Calu3 (cell line): ENCODE data around the gene SHANK1. TPM values are rescaled to one million over a fixed set of nuclear protein-coding genes. Genes with fewer than 3 reads are reported as not detected.

Experiments
- BruUV-seq: library from RNA; stranded (reverse); fragments of 400-500 nt; replicated peaks from 2 replicates; lab custom pipeline; 2021; lab: Mats Ljungman, UMichigan
- CTCF ChIA-PET: fragments of 300-600 bp; sonication (Branson Sonifier 250); formaldehyde crosslinking; loops from one replicate; lab custom pipeline; 2022; ENCODE audit warnings: antibody characterized with exemption; lab: Charles Lee
- DNase-seq: peaks from one replicate; pipeline ENCODE4 v3.0.0; 2022
- H3K27ac Mint-ChIP-seq: one replicate; pipeline ENCODE4 v1.8.0; 2022; ENCODE audit warnings: mixed read lengths; ENCODE audit not compliant: unreplicated experiment
- H3K27me3 Mint-ChIP-seq: one replicate; pipeline ENCODE4 v1.8.0; 2022; ENCODE audit warnings: mixed read lengths; ENCODE audit not compliant: unreplicated experiment
- H3K36me3 Mint-ChIP-seq: one replicate; pipeline ENCODE4 v1.8.0; 2022; ENCODE audit warnings: mild to moderate bottlenecking, moderate library complexity, mixed read lengths; ENCODE audit not compliant: insufficient read depth, unreplicated experiment
- H3K4me1 Mint-ChIP-seq: one replicate; pipeline ENCODE4 v1.8.0; 2022; ENCODE audit warnings: mild to moderate bottlenecking, low read depth, mixed read lengths; ENCODE audit not compliant: unreplicated experiment
- H3K4me3 Mint-ChIP-seq: one replicate; pipeline ENCODE4 v1.8.0; 2022; ENCODE audit warnings: mild to moderate bottlenecking, low read depth, moderate library complexity, mixed read lengths; ENCODE audit not compliant: unreplicated experiment
- H3K9me3 Mint-ChIP-seq: one replicate; pipeline ENCODE4 v1.8.0; 2022; ENCODE audit warnings: low read depth, mixed read lengths; ENCODE audit not compliant: unreplicated experiment
- intact Hi-C: fragments of 100-400 bp; cut with micrococcal nuclease; formaldehyde crosslinking; loops from one replicate; pipeline ENCODE4 v1.10.0; 2022; ENCODE audit not compliant: unreplicated experiment
- total RNA-seq: library from RNA; stranded (reverse); gene quantifications from 2 replicates; pipeline ENCODE4 v1.2.3, GENCODE V29; 2022
- TF ChIP-seq, protein P1 (sequence below): fragments of 200-600 bp; IDR thresholded peaks from one replicate; pipeline ENCODE4 v1.8.0; 2022; ENCODE audit warnings: antibody characterized with exemption; ENCODE audit not compliant: unreplicated experiment

Gene SHANK1
- total RNA-seq, 1 experiment from 2014 or later, result not detected

GRCh38 chr19:50649433-50650391 is 69.9 kb downstream of the SHANK1 start, which contains the start of gene C19orf81:
TSS of gene C19orf81 (plus strand) at chr19:50649445. CDS start at chr19:50649445, 0 bp downstream.
- Mint-ChIP-seq H3K4me1 (no peaks in the 10 kb centered on the region), H3K36me3 (no peaks in the 10 kb centered on the region), H3K27me3 (peaks cover 54% of the 10 kb centered on the region), H3K9me3 (no peaks in the 10 kb centered on the region), H3K27ac (no peak within 1 kb of the TSS), H3K4me3 (no peak within 1 kb of the TSS)
- CTCF ChIA-PET, result interaction anchor here (0.8 kb wide), 1 partner anchor 78 kb away, joined by 5 read pairs; no protein-coding TSS in a partner anchor
- DNase-seq, result peak; percentile 22
- TF ChIP-seq, protein P1, sequence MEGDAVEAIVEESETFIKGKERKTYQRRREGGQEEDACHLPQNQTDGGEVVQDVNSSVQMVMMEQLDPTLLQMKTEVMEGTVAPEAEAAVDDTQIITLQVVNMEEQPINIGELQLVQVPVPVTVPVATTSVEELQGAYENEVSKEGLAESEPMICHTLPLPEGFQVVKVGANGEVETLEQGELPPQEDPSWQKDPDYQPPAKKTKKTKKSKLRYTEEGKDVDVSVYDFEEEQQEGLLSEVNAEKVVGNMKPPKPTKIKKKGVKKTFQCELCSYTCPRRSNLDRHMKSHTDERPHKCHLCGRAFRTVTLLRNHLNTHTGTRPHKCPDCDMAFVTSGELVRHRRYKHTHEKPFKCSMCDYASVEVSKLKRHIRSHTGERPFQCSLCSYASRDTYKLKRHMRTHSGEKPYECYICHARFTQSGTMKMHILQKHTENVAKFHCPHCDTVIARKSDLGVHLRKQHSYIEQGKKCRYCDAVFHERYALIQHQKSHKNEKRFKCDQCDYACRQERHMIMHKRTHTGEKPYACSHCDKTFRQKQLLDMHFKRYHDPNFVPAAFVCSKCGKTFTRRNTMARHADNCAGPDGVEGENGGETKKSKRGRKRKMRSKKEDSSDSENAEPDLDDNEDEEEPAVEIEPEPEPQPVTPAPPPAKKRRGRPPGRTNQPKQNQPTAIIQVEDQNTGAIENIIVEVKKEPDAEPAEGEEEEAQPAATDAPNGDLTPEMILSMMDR, result no peak
- intact Hi-C loops, result no loop called here
- BruUV-seq, result no TSS peak

GRCh38 chr19:50648659-50649058 is 70.9 kb downstream of the SHANK1 start:
- no peaks in the 10 kb centered on the region for H3K4me1 Mint-ChIP-seq
- no peaks in the 10 kb centered on the region for H3K9me3 Mint-ChIP-seq
- no peak overlapping the region for H3K27ac Mint-ChIP-seq
- DNase-seq, result no peak
- BruUV-seq, result no TSS peak
- CTCF ChIA-PET, result no interaction called here
- TF ChIP-seq, protein P1, result no peak
- no peaks in the 10 kb centered on the region for H3K36me3 Mint-ChIP-seq
- intact Hi-C loops, result no loop called here
- H3K27me3 Mint-ChIP-seq, result peaks cover 43% of the 10 kb centered on the region
- H3K4me3 Mint-ChIP-seq, result no peak overlapping the region

GRCh38 chr19:50647879-50648615 is 71.6 kb downstream of the SHANK1 start:
- no TSS peak for BruUV-seq
- TF ChIP-seq, protein P1, result no peak
- no peak overlapping the region for H3K4me3 Mint-ChIP-seq

GRCh38 chr19:50646074-50646807 is 73.4 kb downstream of the SHANK1 start:
- Mint-ChIP-seq H3K9me3 (no peaks in the 10 kb centered on the region), H3K27ac (no peak overlapping the region), H3K36me3 (no peaks in the 10 kb centered on the region), H3K4me3 (no peak overlapping the region), H3K4me1 (no peaks in the 10 kb centered on the region), H3K27me3 (peaks cover 19% of the 10 kb centered on the region)
- intact Hi-C loops, result no loop called here
- CTCF ChIA-PET, result interaction anchor here (0.6 kb wide), 1 partner anchor 337 kb away, joined by 4 read pairs; no protein-coding TSS in a partner anchor
- TF ChIP-seq, protein P1, result no peak
- peak; percentile 29 for DNase-seq
- BruUV-seq, result no TSS peak

More at GRCh38 chr19:50647879-50648615, 71.6 kb downstream of the SHANK1 start:
- no peaks in the 10 kb centered on the region for H3K36me3 Mint-ChIP-seq
- no peaks in the 10 kb centered on the region for H3K9me3 Mint-ChIP-seq
- intact Hi-C loops, result no loop called here
- no peaks in the 10 kb centered on the region for H3K4me1 Mint-ChIP-seq
- no peak overlapping the region for H3K27ac Mint-ChIP-seq
- no peak for DNase-seq
- peaks cover 37% of the 10 kb centered on the region for H3K27me3 Mint-ChIP-seq
- CTCF ChIA-PET, result no interaction called here
